HS-27A (cell line): ENCODE results near the gene SRGAP3.

Experiments
- DNase-seq: peaks from one replicate; pipeline ENCODE4 v3.0.0-alpha.2; 2012; ENCODE audit warnings: low read depth, missing footprints

The SRGAP3 gene

GRCh38 chr3:9173445-9173844, 76.0 kb downstream of the SRGAP3 start:
- no peak for DNase-seq

GRCh38 chr3:9172851-9173321, 76.6 kb downstream of the SRGAP3 start:
- DNase-seq, result no peak

- DNase-seq, result no peak
These were observed 78.6 kb downstream of the SRGAP3 start for GRCh38 chr3:9170851-9171160.

GRCh38 chr3:9169956-9170850, 79.2 kb downstream of the SRGAP3 start:
- DNase-seq, result no peak

DNA sequence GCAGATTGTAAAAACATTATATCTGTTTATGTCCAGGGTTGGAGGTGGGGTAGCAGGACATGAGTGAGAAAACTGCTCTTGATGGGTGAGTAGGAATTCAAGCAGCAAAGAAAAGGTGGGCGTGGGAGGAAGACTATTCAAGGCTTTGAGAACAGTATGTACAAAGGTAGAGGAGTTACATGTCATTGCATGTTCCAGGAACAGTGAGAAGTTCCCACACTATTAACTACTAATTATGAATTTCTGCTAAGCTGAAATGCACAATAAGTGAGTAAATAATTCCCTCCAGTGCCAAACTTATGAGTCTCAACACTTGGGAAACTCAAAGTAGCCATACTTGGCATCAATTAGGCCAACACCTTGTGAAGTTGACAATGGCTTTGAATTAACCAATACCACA, 80.1 kb downstream of the SRGAP3 start:
- no peak for DNase-seq

- no peak for DNase-seq
These were observed 81.2 kb downstream of the SRGAP3 start for GRCh38 chr3:9168241-9168741.

GRCh38 chr3:9167222-9167621, 82.2 kb downstream of the SRGAP3 start:
- no peak for DNase-seq

DNA sequence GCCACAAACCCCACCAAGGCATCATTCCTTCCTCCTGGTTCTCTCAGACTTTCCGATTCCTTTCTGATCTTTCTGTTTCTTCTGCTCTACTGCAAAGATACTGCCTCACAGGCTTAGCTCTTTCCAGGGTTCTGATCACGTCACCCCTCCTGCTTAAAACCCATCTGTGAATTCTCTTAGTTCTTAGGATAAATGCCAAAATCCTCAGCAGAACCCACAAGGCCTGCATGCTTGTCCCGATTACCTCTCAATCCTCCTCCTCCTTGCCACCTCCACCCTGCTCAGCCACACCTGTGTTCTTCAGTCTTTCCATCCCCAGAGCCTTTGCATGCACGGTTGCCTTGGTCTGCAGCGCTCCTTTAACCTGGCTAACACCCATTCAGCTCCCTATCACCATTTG, 84.0 kb downstream of the SRGAP3 start:
- DNase-seq, result no peak

DNA sequence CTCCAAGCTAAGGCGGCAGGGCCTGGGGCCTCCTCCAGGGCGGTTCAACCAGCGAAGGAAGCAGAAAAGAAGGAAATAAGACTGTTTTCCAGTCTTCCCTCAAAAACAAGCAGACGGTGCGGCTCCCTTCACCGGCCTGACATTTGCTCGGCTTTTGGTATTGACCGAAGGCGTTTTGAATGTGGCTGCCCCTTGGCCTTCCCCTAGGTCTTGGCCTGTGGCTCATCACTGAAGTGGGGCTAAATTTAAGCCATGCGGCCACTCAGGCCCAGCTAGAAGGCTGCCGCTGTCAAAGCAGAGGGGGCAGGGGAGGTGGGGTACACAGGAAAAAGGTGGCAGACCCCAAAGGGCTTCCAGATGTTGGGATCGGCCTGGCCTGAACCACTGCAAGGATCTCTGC, 86.2 kb downstream of the SRGAP3 start:
- no peak for DNase-seq

GRCh38 chr3:9161811-9162210, 87.6 kb downstream of the SRGAP3 start:
- DNase-seq, result no peak

DNA sequence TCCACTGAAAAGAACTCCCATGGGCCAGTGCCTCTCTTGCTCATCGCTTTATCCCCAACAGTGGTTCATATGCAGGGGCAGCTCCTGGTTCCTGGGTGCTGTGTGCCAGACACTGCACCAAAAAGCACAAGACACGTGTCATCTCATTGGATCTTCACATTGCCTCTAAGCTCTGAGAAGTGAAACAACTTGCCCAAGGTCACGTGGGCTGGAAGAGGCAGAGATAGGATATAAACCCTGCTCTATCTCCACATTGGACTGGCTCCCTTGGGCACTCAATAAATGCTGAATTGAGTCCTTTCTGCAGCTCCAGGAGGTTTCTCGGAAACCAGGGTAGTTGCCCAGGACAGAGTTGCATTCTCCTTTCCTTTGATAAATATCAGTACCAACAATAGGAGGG, 88.1 kb downstream of the SRGAP3 start:
- no peak for DNase-seq

GRCh38 chr3:9158865-9159630, 90.4 kb downstream of the SRGAP3 start:
- DNase-seq, result no peak

DNA sequence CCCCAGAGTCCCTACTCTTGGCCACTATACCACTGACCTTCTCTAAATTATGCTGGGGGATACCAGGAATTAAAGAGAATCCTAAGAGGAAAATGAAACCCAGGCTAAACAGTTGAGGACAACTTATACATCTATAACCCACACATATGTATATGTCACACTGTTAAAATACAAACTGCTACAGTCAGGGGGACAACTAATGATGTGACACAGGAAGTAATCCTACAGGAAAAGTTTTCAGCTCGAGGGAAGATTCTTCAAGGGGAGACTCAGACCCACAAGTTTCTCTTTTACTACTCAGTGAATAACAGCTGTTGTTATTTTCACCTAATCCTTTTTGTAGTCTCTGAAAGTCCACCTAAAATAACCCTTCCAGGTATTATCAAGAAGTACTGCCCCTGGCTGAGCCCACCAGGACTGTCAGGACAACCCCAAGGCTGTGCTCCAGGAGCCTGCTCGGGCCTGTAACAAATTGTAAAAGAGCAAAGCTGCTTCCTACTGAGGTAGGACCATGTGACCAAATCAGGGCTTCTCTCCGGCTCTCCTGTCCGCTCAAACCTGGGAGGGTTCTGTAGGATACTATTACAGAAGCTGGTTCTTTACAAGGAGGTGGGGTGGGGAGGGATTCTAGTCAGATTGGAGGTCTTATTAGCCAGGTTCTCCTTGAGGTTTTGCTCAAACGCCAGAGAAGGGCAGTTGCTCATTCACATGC, 91.6 kb downstream of the SRGAP3 start:
- no peak for DNase-seq

GRCh38 chr3:9156604-9157003, 92.8 kb downstream of the SRGAP3 start:
- DNase-seq, result no peak

GRCh38 chr3:9155028-9155427, 94.4 kb downstream of the SRGAP3 start:
- DNase-seq, result no peak

GRCh38 chr3:9153904-9154619, 95.4 kb downstream of the SRGAP3 start:
- no peak for DNase-seq

DNA sequence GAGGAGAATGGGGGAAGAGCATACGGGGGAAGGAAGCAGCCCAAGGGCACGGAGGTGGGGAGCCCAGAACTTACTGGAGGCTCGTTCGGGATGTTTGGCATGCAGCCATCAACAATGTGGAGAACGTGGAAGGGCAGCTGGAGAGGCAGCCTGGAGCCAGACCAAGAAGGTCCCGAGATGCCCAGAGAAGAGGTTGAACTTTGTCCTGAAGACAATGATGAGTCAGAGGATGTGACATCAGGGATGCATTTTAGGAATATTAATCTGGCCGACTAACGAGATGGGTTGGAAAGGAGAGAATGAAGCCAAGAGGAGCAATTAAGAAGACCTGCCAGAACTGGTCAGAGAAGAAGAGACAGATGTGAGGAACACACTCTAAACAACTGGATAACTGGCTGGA, 98.2 kb downstream of the SRGAP3 start:
- no peak for DNase-seq

DNA sequence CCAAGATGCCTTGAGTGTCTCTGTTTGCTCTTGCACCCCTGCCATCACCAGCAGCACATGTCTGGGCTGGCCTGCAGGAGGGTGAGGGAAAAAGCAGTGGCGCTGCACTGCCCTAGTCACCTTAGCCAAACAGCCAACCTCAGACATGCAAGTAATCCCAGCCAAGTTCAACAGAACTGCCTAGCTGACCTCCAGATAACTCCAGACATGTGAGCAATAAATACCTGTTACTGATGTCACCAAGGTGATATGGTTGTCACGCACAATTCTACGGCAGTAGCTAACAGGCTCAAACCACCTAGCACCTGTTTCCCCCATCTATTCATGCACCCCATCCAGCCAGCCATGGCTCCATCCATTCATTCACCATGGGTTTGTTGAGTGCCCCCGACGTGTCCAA, 99.9 kb downstream of the SRGAP3 start:
- DNase-seq, result no peak

DNA sequence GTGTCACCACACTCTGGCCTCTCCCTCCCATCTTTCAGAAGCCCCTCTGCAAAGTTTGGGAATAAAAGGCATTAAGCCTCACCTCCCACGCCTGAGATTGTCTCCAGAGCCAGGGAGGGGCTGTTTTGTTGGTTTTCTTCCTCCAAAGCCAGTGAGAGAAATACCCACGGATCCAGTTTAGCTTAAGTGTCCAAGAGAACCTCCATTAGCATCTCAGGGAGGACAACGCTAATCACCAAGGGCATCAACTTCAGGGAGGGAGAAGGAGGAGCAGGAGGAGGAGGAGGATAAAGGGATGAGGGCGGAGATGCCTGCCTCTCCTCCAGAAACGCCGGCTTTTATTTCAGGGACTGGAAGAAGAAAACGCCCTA, 101.6 kb downstream of the SRGAP3 start:
- no peak for DNase-seq

- no peak for DNase-seq
These were observed 102.1 kb downstream of the SRGAP3 start for GRCh38 chr3:9147215-9147895.

- DNase-seq, result no peak
These were observed 102.9 kb downstream of the SRGAP3 start for GRCh38 chr3:9146367-9147071.
